A204.1 (cell line): Measurements from ENCODE around the gene MUSK.
"Not testable (repeated sequence)": the region's sequence is repeated elsewhere in the genome, so short reads cannot be mapped to it uniquely, and the experiment has no call there.

Experiments
- FAIRE-seq: peaks from 2 replicates; lab custom pipeline; 2012; peaks lifted over from hg19 to GRCh38; lab: Jason Lieb, UNC

The MUSK gene

GRCh38 chr9:110812886-110813285 is 144.3 kb downstream of the MUSK start:
- no peak for FAIRE-seq

GRCh38 chr9:110814159-110814558 is 145.6 kb downstream of the MUSK start:
- no peak for FAIRE-seq

- FAIRE-seq, result no peak
These were observed 146.8 kb downstream of the MUSK start for GRCh38 chr9:110815361-110815760.

GRCh38 chr9:110820381-110820780 is 151.8 kb downstream of the MUSK start:
- no peak for FAIRE-seq

GRCh38 chr9:110821064-110821463 is 152.5 kb downstream of the MUSK start:
- FAIRE-seq, result no peak

GRCh38 chr9:110825129-110825528 is 156.5 kb downstream of the MUSK start:
- FAIRE-seq, result not testable (repeated sequence)

GRCh38 chr9:110825950-110826349 is 157.4 kb downstream of the MUSK start:
- no peak for FAIRE-seq

- FAIRE-seq, result not testable (repeated sequence)
These were observed 157.8 kb downstream of the MUSK start for GRCh38 chr9:110826400-110826799.

GRCh38 chr9:110828264-110828663 is 159.7 kb downstream of the MUSK start:
- FAIRE-seq, result no peak

GRCh38 chr9:110830495-110830894 is 161.9 kb downstream of the MUSK start:
- no peak for FAIRE-seq

GRCh38 chr9:110832926-110833325 is 164.3 kb downstream of the MUSK start:
- FAIRE-seq, result no peak

- FAIRE-seq, result peak; percentile 91
These were observed 166.8 kb downstream of the MUSK start for GRCh38 chr9:110835404-110835803.

GRCh38 chr9:110835859-110836271 is 167.3 kb downstream of the MUSK start:
- FAIRE-seq, result no peak

GRCh38 chr9:110837401-110838005 is 168.9 kb downstream of the MUSK start:
- no peak for FAIRE-seq

- no peak for FAIRE-seq
These were observed 173.6 kb downstream of the MUSK start for GRCh38 chr9:110842169-110842568.

GRCh38 chr9:110842986-110843385 is 174.4 kb downstream of the MUSK start:
- FAIRE-seq, result no peak

- no peak for FAIRE-seq
These were observed 175.5 kb downstream of the MUSK start for GRCh38 chr9:110844121-110844520.

- no peak for FAIRE-seq
These were observed 177.6 kb downstream of the MUSK start for GRCh38 chr9:110846215-110846614.

GRCh38 chr9:110847671-110848070 is 179.1 kb downstream of the MUSK start:
- FAIRE-seq, result no peak

GRCh38 chr9:110850401-110851135 is 182.0 kb downstream of the MUSK start:
- FAIRE-seq, result no peak
